ENCODE results near the gene NELFE. TPM values are rescaled to one million over a fixed set of nuclear protein-coding genes. Genes with fewer than 3 reads are reported as not detected.

Gene NELFE
- total and polyA plus RNA-seq, 2 experiments from 2014 or later = 62.9 to 108 TPM

DNA sequence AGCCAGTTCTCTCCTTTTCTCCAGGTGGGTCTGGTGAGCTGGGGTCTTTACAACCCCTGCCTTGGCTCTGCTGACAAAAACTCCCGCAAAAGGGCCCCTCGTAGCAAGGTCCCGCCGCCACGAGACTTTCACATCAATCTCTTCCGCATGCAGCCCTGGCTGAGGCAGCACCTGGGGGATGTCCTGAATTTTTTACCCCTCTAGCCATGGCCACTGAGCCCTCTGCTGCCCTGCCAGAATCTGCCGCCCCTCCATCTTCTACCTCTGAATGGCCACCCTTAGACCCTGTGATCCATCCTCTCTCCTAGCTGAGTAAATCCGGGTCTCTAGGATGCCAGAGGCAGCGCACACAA, 13.6 kb downstream of the NELFE start:
- TF ChIP-seq EZH2phosphoT487 (IDR thresholded peaks at IDR 0.05; ENCODE audit: insufficient read depth, low read depth) (no peak), EZH2 (IDR thresholded peaks at IDR 0.05; ENCODE audit: insufficient read depth, poor library complexity, severe bottlenecking) (no peak)
- H3K9me2 ChIP-seq (ENCODE audit: insufficient read depth) = no peaks in the 10 kb centered on the region
- WGBS, 2 experiments (ENCODE audit: low coverage in 1 of 2, low lambda C conversion rate in 2 of 2, missing lambda C conversion rate in 2 of 2) = 53 to 63% methylated on average over 9 of the region's 9 CpGs
- in situ Hi-C loops (cut with MboI) = no loop called here
- peak overlapping the region; percentile 93 for H2AFZ ChIP-seq
- DNase-seq = no peak
- no peaks in the 10 kb centered on the region for H3K27me3 ChIP-seq (replicated peaks; ENCODE audit: insufficient read depth)
- no peaks in the 10 kb centered on the region for H3K79me2 ChIP-seq (ENCODE audit: insufficient read depth)
- peak overlapping the region; percentile 64 for H3K9ac ChIP-seq
- H3K9me3 ChIP-seq (ENCODE audit: low read depth) = no peaks in the 10 kb centered on the region
- peaks cover 18% of the 10 kb centered on the region for H3K4me1 ChIP-seq (ENCODE audit: insufficient read depth)
- peak overlapping the region; percentile 87 for H3K27ac ChIP-seq
- H3F3A ChIP-seq (ENCODE audit: insufficient read depth) = peaks cover 7% of the 10 kb centered on the region; the same call in 1 of the 2 replicates
- peak overlapping the region; percentile 81 for H3K4me2 ChIP-seq (ENCODE audit: unreplicated experiment)
- no peaks in the 10 kb centered on the region for H4K20me1 ChIP-seq (ENCODE audit: insufficient read depth)
- no peaks in the 10 kb centered on the region for H3K36me3 ChIP-seq (ENCODE audit: low read depth)
- H3K4me3 ChIP-seq = peak overlapping the region; percentile 70

DNA sequence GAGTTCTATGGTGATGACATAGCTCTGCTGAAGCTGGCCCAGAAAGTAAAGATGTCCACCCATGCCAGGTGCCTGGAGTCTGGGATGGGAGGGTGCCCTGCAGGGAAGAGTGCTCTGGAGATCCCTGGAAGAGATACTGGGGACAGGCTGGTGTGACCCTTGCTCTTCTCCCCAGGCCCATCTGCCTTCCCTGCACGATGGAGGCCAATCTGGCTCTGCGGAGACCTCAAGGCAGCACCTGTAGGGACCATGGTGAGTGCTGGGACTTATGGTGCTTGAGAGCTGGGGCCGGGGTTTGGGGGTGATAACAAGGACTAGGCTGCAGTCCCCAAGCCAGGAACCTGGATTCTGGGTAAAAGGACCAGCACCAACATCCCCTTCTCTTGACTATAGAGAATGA, 15.0 kb downstream of the NELFE start:
- H3K27ac ChIP-seq = no peak overlapping the region
- H3K4me2 ChIP-seq (ENCODE audit: unreplicated experiment) = no peak overlapping the region
- no peaks in the 10 kb centered on the region for H3K36me3 ChIP-seq (ENCODE audit: low read depth)
- no peaks in the 10 kb centered on the region for H3F3A ChIP-seq (ENCODE audit: insufficient read depth)
- no peak overlapping the region for H3K4me3 ChIP-seq
- no peak overlapping the region for H2AFZ ChIP-seq
- no peaks in the 10 kb centered on the region for H3K9me3 ChIP-seq (ENCODE audit: low read depth)
- DNase-seq = no peak
- H3K79me2 ChIP-seq (ENCODE audit: insufficient read depth) = no peaks in the 10 kb centered on the region
- peaks cover 13% of the 10 kb centered on the region for H3K4me1 ChIP-seq (ENCODE audit: insufficient read depth)
- in situ Hi-C loops (cut with MboI) = no loop called here
- H4K20me1 ChIP-seq (ENCODE audit: insufficient read depth) = no peaks in the 10 kb centered on the region
- no peak for TF ChIP-seq EZH2 (IDR thresholded peaks at IDR 0.05; ENCODE audit: insufficient read depth, poor library complexity, severe bottlenecking)
- H3K9ac ChIP-seq = no peak overlapping the region
- 62 to 66% methylated on average over 3 of the region's 3 CpGs for WGBS, 2 experiments (ENCODE audit: low coverage in 1 of 2, low lambda C conversion rate in 2 of 2, missing lambda C conversion rate in 2 of 2)
- no peaks in the 10 kb centered on the region for H3K9me2 ChIP-seq (ENCODE audit: insufficient read depth)
- no peaks in the 10 kb centered on the region for H3K27me3 ChIP-seq (replicated peaks; ENCODE audit: insufficient read depth)

DNA sequence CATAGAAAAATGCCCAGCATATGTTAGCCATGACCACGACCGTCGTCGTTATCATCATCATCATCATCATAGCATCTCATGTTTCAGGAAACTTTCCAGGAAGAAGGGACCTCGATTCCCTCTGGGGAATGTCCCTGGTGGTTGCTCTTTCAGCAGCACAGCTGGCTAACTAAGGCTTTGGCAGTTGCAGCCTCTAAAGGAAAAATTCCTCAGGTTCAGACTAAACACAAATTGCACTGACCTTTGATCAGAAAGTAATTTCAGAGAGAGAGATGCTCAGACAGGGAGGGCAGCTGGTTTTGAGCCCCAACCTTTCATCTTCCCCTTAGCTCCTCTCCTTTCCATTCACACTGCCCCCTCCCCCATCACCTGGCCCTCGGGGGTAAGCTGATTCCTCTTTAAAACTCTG, 18.5 kb downstream of the NELFE start:
- no peaks in the 10 kb centered on the region for H3K36me3 ChIP-seq (ENCODE audit: low read depth)
- H3K4me3 ChIP-seq = no peak overlapping the region
- H3K27me3 ChIP-seq (replicated peaks; ENCODE audit: insufficient read depth) = no peaks in the 10 kb centered on the region
- no peak overlapping the region for H3K4me2 ChIP-seq (ENCODE audit: unreplicated experiment)
- H3K4me1 ChIP-seq (ENCODE audit: insufficient read depth) = peaks cover 3% of the 10 kb centered on the region
- no peak overlapping the region for H2AFZ ChIP-seq
- no peaks in the 10 kb centered on the region for H3K9me2 ChIP-seq (ENCODE audit: insufficient read depth)
- H3K9me3 ChIP-seq (ENCODE audit: low read depth) = no peaks in the 10 kb centered on the region
- in situ Hi-C loops (cut with MboI) = no loop called here
- no peak overlapping the region for H3K27ac ChIP-seq
- H4K20me1 ChIP-seq (ENCODE audit: insufficient read depth) = no peaks in the 10 kb centered on the region
- DNase-seq = peak; percentile 23
- no peaks in the 10 kb centered on the region for H3F3A ChIP-seq (ENCODE audit: insufficient read depth)
- 27 to 28% methylated on average over 6 of the region's 6 CpGs for WGBS, 2 experiments (ENCODE audit: low coverage in 1 of 2, low lambda C conversion rate in 2 of 2, missing lambda C conversion rate in 2 of 2)
- no peaks in the 10 kb centered on the region for H3K79me2 ChIP-seq (ENCODE audit: insufficient read depth)
- no peak for TF ChIP-seq EZH2phosphoT487 (IDR thresholded peaks at IDR 0.05; ENCODE audit: insufficient read depth, low read depth)
- TF ChIP-seq EZH2 (IDR thresholded peaks at IDR 0.05; ENCODE audit: insufficient read depth, poor library complexity, severe bottlenecking) = no peak
- H3K9ac ChIP-seq = no peak overlapping the region

DNA sequence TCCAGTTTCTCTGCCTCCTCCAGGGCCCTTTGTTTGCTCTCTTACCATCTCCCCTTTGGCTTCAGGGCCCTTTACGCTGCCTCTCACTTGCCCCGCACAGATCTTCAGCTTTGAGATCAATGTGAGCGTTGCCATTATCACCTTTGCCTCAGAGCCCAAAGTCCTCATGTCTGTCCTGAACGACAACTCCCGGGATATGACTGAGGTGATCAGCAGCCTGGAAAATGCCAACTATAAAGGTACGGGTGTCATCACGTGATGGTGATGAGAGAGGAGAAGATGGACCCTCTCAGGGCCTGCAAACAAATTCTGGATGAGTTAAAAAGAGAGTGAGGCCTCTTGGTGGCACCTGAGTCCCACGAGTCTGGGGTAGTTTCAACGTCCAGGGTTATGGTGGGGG, 22.9 kb downstream of the NELFE start:
- WGBS, 2 experiments (ENCODE audit: low coverage in 1 of 2, low lambda C conversion rate in 2 of 2, missing lambda C conversion rate in 2 of 2) = 77 to 79% methylated on average over 9 of the region's 9 CpGs
- Histone ChIP-seq H3K9me3 (ENCODE audit: low read depth) (no peaks in the 10 kb centered on the region), H3K4me1 (ENCODE audit: insufficient read depth) (no peaks in the 10 kb centered on the region), H3K36me3 (ENCODE audit: low read depth) (no peaks in the 10 kb centered on the region), H3F3A (ENCODE audit: insufficient read depth) (no peaks in the 10 kb centered on the region), H3K27ac (no peak overlapping the region), H3K9ac (no peak overlapping the region), H3K4me2 (ENCODE audit: unreplicated experiment) (no peak overlapping the region), H3K79me2 (ENCODE audit: insufficient read depth) (no peaks in the 10 kb centered on the region), H4K20me1 (ENCODE audit: insufficient read depth) (no peaks in the 10 kb centered on the region), H3K27me3 (replicated peaks; ENCODE audit: insufficient read depth) (no peaks in the 10 kb centered on the region), H3K9me2 (ENCODE audit: insufficient read depth) (no peaks in the 10 kb centered on the region), H2AFZ (no peak overlapping the region), H3K4me3 (no peak overlapping the region)
- in situ Hi-C loops (cut with MboI) = no loop called here
- TF ChIP-seq EZH2 (IDR thresholded peaks at IDR 0.05; ENCODE audit: insufficient read depth, poor library complexity, severe bottlenecking) = no peak
- no peak for TF ChIP-seq EZH2phosphoT487 (IDR thresholded peaks at IDR 0.05; ENCODE audit: insufficient read depth, low read depth)
- DNase-seq = no peak

DNA sequence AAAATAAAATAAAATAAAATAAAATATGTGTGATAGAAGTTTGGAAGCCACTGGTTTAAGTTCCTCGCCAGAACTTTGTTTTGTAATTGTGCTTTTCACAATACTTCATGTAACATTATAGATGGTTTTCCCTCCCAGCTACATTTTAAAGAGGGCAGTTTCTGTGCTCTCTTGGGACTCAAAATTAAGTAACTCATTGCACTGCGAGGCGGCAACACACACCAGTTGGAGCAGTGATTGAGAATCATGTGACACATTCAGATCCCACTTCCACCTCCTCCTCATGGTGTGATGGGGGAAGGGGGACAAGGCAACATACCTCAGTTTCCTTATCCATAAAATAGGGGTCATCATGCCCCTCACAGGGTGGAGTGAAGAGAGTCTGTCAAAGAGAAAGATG, 23.8 kb downstream of the NELFE start:
- no peaks in the 10 kb centered on the region for H3K9me3 ChIP-seq (ENCODE audit: low read depth)

More for the DNA sequence above, 23.8 kb downstream of the NELFE start:
- Histone ChIP-seq H4K20me1 (ENCODE audit: insufficient read depth) (no peaks in the 10 kb centered on the region), H3K36me3 (ENCODE audit: low read depth) (no peaks in the 10 kb centered on the region), H3K4me3 (no peak overlapping the region), H3K27ac (no peak overlapping the region), H3F3A (ENCODE audit: insufficient read depth) (no peaks in the 10 kb centered on the region), H3K9me2 (ENCODE audit: insufficient read depth) (no peaks in the 10 kb centered on the region), H3K4me1 (ENCODE audit: insufficient read depth) (no peaks in the 10 kb centered on the region), H3K79me2 (ENCODE audit: insufficient read depth) (no peaks in the 10 kb centered on the region), H3K27me3 (replicated peaks; ENCODE audit: insufficient read depth) (no peaks in the 10 kb centered on the region), H2AFZ (no peak overlapping the region), H3K9ac (no peak overlapping the region), H3K4me2 (ENCODE audit: unreplicated experiment) (no peak overlapping the region)
- WGBS, 2 experiments (ENCODE audit: low coverage in 1 of 2, low lambda C conversion rate in 2 of 2, missing lambda C conversion rate in 2 of 2) = 85 to 89% methylated on average over 3 of the region's 3 CpGs
- DNase-seq = no peak
- TF ChIP-seq EZH2 (IDR thresholded peaks at IDR 0.05; ENCODE audit: insufficient read depth, poor library complexity, severe bottlenecking) (no peak), EZH2phosphoT487 (IDR thresholded peaks at IDR 0.05; ENCODE audit: insufficient read depth, low read depth) (no peak)
- in situ Hi-C loops (cut with MboI) = no loop called here

Data from GM23248 (cell line).